ENCODE data around the gene MOB3C.
"Not testable (repeated sequence)": the region's sequence is repeated elsewhere in the genome, so short reads cannot be mapped to it uniquely, and the experiment has no call there.

Gene MOB3C

DNA sequence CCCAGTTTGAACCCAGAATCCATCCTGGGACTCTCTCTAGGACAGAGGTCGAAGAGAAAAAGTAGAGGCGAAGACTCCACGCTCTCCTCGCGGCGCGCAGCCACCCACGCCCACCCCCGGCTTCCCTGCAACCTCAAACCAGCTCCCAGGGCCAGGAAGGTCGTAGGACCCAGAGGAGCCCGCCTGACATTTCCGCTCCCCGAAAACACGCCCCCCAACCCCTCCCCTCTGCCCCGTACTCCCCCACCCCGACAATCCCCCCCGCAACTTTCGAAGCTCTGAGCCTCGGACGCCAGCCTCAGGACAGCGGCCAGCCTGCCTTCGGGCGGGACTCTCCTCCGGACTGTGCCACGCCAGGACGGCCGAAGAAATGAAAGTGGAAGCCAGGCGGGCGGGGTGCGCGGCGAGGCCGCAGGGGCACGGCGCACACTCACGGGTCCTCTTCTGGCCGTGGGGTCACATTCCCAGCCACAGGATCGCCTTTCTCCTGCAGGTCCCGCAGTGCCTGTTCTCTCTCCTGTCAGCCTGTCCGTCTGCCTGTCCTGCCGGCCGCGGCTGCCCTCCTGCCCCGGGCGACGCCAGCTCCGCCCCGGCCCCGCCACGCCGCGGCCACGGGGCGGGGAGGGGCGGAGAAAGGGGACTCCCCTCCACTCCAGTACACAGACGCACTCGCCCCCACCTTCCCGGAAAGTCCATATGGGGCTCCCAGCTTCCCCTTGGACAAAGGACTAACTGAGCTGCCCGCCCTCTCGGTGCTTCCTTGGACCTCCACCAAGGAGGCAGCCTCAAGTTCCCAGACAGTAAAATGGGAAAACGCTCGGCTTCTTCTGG lies at the start of gene MOB3C:
TSS of gene MOB3C (minus strand) at position 535 of the 831 bp plus-strand sequence. CDS start 3,490 bp downstream, outside the sequence.
- DNase-seq, result peak in 1 of 2 experiments; percentile 11

DNA sequence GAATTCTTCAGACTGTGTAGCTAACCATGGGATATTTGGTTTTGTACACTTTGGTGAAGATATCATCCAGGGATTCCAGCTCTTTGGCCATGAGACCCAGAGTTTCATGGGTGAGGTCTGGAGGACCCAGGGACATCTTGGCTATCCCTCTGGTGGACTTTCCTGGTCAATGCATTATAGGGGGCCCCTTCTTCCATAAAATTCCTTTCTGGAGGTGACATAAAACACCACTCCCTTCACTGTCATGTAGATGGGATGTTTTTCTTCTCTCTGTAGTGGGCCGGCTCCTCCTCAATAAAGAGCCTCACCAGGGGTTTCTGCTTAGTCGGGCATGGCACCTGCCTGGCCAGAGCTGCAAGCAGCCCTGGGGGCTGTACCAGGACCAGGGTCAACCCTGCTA lies 49.4 kb upstream of the MOB3C start:
- DNase-seq, result no peak

DNA sequence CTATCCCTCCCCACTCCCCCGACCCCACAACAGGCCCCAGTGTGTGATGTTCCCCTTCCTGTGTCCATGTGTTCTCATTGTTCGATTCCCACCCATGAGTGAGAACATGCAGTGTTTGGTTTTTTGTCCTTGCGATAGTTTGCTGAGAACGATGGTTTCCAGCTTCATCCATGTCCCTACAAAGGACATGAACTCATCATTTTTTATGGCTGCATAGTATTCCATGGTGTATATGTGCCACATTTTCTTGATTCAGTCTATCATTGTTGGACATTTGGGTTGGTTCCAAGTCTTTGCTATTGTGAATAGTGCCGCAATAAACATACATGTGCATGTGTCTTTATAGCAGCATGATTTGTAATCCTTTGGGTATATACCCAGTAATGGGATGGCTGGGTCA lies 46.3 kb upstream of the MOB3C start:
- DNase-seq, result not testable (repeated sequence)

DNA sequence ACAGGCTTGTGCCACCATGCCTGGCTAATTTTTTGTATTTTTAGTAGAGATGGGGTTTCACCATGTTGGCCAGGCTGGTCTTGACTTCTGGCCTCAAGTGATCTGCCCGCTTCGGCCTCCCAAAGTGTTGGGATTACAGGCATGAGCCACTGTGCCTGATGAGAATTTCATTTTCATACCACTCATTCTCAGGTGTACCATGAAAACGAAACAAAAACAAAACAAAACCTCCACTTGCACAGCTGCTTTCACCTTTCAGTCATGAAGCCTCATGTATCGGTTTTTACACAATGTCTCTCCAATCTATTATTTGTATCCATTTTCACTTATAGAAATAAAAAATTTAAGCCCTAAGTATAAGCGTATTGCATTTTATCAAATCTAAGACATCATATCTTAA lies 43.5 kb upstream of the MOB3C start:
- DNase-seq, result not testable (repeated sequence)

DNA sequence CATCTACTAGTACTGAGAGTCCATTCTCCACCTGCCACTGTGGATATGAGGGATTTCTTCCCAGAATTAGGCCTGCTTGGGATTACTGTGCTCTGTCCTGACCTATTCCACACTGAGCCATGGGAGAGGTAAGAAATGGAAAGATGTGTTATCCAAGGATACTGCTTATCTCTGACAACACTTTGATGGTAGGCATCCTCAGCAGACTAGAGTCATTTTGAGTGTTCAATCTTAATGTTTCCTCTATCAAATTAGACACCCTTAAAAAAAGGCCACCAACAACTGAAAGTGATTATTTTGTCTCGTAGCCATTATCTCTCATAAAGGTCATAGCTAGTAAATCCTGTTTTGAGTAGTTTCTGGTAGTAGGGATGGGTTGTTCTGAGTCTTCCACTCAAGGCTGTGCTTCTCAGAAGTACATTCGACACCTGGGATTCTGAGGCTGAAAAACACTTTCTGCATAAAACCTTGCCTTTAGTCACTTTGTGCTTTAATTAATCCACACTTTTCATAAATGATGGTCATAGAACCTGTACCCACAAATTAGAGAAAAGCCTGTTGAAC lies 42.8 kb upstream of the MOB3C start:
- DNase-seq, result no peak

DNA sequence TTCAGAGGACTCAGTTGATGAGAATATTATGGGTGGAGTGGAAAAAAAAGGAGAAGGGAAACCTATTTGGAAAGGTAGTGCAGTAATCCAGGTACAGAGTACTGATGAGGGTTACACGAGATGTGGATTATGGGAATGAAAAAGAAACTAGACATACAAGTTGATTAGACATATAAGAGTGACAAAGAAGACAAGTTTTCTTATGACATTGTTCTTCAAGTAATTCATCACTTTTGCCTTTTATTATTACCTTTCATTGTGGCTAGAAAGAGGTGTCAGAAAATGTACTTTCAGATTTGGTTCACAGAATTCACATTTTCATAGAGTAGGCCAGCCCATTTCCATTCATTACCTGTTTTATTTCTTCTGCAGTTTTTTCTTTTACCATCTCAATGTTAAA lies 41.2 kb upstream of the MOB3C start:
- DNase-seq, result no peak

DNA sequence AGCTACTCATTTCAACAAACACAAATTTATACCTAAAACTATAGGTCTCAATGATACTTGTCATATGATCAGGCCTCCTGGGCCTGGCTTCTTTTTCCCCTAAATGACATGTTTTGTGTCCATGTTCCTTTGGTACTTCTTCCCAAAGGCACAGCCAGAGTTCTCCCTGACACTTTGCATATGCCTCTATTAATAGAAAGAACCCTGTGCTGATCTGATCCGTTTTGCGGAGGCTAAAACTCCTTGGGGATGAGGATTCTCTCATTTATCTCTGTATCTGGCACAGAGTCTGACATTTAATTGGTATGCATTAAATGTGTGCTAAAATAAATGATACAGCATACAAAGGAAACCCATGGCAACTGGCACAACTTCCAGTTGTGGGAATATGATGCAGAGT lies 40.0 kb upstream of the MOB3C start:
- peak; percentile 26 to 72 for DNase-seq

DNA sequence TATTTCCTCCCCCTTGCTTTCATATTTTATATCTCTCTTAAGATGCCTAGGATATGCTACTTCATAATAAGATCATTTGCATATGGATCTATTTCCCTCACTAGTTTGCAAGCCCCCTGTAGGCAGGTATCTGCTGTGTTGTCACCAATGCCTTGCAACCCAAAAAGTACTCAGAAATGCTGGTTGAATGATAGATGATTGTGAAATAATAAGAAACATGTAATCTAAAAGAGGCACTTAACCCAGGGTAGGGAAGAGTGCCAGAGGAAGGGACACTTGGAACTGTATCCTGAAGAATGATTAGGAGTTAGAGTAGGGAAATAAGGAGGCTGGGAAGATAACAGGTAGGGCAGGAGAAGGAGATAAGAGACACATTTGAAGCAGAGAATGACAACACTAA lies 39.2 kb upstream of the MOB3C start:
- DNase-seq, result no peak

DNA sequence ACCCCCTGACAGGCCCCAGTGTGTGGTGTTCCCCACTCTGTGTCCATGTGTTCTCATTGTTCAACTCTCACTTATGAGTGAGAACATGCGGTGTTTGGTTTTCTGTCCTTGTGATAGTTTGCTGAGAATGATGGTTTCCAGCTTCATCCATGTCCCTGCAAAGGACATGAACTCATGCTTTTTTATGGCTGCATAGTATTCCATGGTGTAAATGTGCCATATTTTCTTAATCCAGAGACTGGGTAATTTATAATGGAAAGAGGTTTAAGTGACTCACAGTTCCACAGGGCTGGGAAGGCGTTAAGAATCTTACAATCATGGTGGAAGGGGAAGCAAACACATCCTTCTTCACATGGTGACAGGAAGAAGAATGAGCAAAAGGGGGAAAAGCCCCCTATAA lies 38.1 kb upstream of the MOB3C start:
- not testable (repeated sequence) for DNase-seq

DNA sequence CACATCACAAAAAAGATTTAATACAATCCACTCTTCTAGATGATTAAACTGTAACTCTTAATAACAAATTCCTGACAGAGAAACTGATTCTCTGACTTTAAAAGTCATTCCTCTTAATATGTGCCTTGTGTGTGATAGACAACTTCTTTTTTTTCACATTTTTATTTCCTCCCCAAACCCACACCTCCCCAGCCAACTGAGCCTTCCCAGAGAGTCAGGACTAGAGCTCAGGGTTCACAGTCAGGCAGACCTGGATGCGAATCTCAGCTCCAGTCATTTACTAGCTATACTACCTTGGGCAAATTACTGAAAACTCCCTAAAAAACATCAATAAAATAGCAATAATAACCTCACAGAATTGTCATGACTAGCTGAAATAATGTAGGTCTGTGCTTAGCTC lies 37.4 kb upstream of the MOB3C start:
- DNase-seq, result no peak

DNA sequence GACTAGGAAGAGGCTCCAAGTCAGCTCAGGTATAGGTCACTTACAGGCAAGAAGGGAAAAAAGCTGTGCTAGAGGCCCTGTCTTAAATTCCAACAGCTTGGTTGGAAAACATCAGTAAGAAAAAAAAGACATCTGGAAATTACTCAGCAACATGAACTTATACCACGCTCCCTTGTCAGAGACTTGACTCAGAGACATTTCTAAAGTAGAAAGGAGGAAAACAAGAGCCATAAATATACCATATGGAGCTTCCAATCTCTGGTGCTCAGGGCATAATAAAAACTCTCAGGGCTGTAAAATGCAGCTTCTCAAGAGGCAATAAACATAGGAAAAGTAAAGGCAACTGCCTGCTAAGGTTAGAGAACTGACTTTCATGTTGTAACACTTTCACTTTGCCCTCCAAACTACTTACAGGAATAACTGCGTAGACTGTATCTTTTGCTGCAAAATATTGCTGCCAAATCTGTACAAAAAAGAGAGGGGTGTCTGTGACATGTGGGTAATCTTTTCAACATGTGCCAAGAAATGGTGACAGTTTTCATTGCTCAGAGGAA lies 36.9 kb upstream of the MOB3C start:
- DNase-seq, result no peak

DNA sequence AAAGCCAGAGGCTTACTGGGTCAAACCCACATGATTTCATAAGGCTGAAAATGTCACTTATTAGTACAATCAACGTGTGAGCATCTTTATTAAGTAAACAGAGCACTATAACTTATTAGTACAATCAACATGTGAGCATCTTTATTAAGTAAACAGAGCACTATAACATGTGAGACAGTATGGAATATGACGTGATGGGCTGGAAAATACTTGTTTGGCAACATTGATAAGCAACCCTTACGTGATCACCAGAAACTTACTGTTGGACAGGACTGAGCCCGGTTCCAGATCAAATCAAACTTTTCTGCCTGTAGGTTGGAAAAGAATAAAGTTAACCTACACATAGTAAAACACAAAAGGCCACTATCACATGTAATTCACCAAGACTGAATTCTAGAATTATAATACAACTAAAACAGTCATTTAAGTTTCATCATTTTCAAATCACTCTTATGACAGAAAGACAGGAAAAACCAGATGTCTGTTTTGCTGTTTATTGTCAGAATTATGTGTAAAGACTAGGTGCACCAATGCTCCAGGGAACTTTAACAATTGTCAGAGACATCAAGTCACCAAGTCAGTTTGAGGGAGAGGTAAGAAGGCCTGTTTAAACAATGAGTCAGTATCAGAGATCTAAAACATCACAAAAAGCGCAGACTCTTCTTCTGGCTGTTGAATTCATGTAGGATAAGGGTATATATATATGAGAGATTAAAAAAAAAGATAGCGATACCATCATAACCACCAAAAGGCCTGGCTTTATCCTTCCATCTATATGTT lies 35.9 kb upstream of the MOB3C start:
- no peak for DNase-seq

DNA sequence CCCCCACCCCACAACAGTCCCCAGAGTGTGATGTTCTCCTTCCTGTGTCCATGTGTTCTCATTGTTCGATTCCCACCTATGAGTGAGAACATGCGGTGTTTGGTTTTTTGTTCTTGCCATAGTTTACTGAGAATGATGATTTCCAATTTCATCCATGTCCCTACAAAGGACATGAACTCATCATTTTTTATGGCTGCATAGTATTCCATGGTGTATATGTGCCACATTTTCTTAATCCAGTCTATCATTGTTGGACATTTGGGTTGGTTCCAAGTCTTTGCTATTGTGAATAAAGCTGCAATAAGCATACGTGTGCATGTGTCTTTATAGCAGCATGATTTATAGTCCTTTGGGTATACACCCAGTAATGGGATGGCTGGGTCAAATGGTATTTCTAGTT lies 34.5 kb upstream of the MOB3C start:
- not testable (repeated sequence) for DNase-seq

DNA sequence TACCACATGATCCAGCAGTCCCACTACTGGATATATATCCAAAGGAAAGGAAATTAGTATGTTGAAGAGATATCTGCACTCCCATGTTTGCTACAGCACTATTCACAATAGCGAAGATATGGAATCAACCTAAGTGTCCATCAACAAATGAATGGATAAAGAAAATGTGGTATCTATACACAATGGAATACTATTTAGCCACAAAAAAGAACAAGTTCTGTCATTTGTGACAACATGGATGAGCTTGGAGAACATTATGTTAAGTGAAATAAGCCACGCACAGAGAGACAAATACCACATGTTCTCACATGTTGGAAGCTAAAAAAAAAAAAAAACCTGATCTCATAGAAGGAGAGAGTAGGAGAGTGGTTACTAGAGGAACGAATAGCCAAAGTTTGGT lies 33.9 kb upstream of the MOB3C start:
- DNase-seq, result no peak

DNA sequence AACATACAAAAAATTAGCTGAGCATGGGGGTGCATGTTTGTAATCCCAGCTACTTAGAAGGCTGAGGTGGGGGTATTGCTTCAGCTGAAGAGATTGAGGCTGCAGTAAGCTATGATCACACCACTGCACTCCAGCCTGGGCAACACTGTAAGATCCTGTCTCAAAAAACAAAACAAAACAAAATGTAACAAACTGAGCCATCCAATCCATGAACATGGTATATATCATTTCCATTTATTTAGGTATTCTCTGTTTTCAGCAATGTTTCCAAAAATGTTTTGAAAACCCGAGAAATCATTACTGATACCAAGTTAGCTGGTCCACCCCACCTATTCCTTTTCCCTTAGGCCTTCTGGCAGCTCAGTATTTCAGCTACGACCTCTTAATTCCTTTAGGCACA lies 33.2 kb upstream of the MOB3C start:
- no peak for DNase-seq

DNA sequence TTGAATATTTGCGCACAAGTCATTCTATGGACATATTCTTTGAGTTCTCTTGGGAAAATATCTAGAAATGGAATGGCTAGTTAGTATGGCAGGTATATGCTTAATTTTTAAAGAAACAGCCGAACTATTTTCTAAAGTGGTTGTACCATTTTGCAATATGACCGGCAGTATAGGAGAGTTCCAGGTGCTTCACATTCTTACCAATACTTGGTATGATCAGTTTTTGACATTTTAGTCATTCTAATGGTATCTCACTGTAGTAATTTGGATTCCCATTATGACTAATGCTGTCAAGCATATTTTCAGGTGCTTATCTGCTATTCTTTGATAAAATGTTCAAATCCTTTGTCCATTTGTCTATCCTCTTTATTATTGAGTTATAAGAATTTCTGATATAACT lies 31.0 kb upstream of the MOB3C start:
- no peak for DNase-seq

DNA sequence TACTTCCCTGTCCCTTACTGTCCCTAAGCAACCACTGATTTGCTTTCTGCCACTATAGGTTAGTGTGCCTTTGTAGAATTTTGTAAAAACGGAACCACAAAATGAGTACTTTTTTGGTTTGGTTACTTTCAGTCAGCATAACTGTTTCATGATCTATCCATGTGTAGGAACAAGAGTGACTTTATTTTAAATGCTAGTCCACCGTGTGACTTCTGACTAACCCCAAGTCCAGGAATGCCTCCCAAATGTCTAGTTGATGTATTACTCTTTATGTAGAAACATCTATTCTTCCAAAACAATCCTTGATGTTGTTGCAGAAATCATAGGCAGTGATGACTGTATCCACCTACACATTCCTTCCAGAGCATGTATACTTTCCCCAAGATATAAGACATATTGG lies 30.2 kb upstream of the MOB3C start:
- DNase-seq, result no peak

DNA sequence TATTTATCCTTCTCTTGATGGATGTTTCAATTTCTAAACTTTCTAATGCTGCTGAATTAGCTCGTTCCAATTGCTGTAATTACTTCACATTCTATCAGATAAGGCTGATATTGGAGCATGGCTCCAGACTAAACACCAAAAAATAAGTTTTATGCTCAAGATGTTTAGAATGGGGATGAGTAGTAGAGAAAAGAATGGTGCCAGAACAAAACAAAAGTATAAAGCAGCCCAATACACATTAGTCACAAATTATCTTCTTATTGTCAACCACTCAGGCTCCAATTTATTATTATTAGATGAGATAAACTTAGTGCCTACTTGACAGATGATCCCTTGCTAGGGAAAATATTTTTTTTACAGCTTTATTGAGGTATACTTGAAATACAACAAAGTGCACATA lies 29.7 kb upstream of the MOB3C start:
- DNase-seq, result no peak

DNA sequence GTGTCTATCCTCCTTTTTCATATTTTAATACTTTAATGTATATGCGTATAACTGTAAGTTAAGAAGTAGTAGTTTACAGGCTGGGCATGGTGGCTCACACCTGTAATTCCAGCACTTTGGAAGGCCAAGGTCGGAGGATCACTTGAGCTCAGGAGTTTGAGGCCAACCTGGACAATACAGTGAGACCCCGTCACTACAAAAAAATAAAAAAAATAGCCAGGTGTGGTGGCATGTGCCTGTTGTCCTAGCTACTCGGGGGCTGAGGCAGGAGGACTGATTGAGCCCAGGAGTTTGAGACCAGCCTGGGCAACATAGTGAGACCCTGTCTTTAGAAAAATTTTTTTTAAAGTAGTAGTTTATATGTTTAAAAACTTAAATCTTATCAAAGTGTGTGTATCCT lies 29.2 kb upstream of the MOB3C start:
- DNase-seq, result no peak

DNA sequence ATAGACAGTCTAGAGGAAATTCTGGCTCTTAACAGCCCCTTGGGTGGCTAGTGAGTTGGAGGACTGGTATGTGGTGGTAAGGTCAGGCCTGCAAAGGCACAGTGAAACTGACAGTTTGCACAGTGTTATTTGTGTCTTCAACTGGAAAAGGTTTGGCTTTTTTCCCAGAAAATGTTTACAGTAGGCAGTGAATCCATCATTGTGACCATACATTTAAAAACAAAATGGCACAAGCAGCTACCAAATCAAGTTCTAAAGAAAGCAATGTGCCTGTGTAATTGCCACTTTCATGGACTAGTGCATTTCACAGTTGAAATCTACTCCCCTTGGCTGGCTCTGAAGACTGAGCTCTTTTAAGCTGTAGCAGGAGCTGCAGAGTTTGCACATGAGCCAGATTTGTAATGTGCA lies 26.8 kb upstream of the MOB3C start:
- DNase-seq, result peak; percentile 91 to 98

DNA sequence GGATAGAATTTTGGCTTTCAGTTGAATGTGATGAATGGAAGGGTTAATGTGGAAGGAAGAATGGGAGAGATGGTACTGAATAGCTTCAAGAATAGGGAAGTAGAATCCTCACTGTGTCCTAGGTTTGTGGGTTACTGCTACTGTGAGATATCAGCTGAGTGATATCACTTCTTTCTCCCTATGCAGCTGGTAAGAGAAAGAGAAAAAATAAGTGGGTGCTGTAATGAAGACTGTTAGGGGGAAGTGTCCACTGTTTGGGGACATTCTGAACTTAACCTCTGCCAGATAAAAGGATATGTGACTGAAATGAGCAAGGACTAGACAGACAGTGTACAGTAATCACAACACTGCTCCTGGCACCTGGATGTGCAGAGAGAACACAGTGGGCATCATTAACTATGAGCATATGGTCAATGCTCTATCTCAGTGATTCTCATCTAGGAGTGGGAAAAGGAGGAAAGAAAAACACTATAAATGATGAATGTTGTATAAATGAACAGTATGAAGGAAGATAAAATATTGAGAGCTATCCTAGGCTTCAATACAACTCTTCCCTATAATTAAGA lies 25.6 kb upstream of the MOB3C start:
- no peak for DNase-seq

DNA sequence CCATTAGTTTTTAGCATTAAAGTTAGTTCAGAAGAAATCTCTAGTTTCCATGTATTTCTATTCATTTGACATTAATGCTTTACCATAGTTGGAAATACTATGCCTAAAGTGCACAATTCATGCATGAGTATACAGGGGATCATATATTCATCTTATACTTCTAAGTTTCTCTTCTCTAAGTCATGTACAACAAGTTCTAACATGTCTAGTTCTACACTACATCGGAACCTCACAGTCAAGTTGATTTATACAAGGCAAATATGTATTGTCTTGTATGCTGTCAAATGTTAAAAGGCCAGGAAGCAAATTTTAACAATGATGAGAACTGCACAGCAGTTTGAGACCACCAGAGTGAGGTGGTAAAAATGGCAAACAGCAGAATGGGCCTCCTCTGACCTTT lies 22.9 kb upstream of the MOB3C start:
- DNase-seq, result no peak

DNA sequence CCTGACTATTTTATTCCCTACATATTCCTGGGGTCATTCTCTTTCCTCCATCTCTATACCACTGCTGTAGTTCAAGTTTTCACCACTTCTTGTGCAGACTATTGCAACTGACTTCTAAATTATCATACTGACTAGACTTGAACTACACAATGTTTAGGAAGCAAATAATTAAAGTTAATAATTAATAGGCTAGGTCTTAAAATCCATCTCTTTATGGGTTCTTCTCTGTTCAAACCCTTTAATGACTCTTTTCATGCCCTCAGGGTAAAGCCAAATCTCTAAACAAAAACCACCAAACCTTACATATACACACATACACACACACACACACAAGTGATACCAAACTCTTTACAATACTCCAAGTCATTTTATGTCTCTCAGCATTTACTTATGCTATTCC lies 22.3 kb upstream of the MOB3C start:
- DNase-seq, result no peak

All from NCI-H2081 (cell line).